Small intestine (tissue), 7 donors: ENCODE results near the gene ISYNA1. TPM values are rescaled to one million over a fixed set of nuclear protein-coding genes. Genes with fewer than 3 reads are reported as not detected.

Source experiments
- DNase-seq, 2 donors: peaks; one replicate each; pipeline versions ENCODE4 v3.0.0 to v3.0.0-alpha.2; 2013
- FAIRE-seq: peaks from 2 replicates; lab custom pipeline; 2012; peaks lifted over from hg19 to GRCh38; lab: Jason Lieb, UNC
- H3K27ac ChIP-seq, 3 donors: one replicate each; pipeline ENCODE4 v1.5.1; 2013; ENCODE audit warnings: low read length in 2 of 3, mild to moderate bottlenecking in 2 of 3, control low read depth in 1 of 3, inconsistent platforms in 1 of 3, low read depth in 1 of 3, moderate library complexity in 1 of 3
- H3K27me3 ChIP-seq, 3 donors: one replicate each; pipeline ENCODE4 v1.6.1; 2013; ENCODE audit warnings: low read length in 3 of 3, inconsistent platforms in 1 of 3; ENCODE audit not compliant: control insufficient read depth in 3 of 3, insufficient read depth in 3 of 3
- H3K36me3 ChIP-seq, 3 donors: one replicate each; pipeline ENCODE4 v1.6.1; 2013; ENCODE audit warnings: low read length in 3 of 3, inconsistent platforms in 1 of 3, low read depth in 1 of 3, mild to moderate bottlenecking in 1 of 3, moderate library complexity in 1 of 3; ENCODE audit not compliant: control insufficient read depth in 3 of 3, insufficient read depth in 2 of 3
- H3K4me1 ChIP-seq, 3 donors: one replicate each; pipeline ENCODE4 v1.6.1; 2013; ENCODE audit warnings: low read length in 2 of 3, inconsistent platforms in 1 of 3, low read depth in 1 of 3, mild to moderate bottlenecking in 1 of 3, moderate library complexity in 1 of 3; ENCODE audit not compliant: control insufficient read depth in 3 of 3, insufficient read depth in 2 of 3
- H3K4me3 ChIP-seq, 3 donors: one replicate each; pipeline ENCODE4 v1.5.1; 2013; ENCODE audit warnings: low read length in 3 of 3, control low read depth in 1 of 3, inconsistent platforms in 1 of 3, low read depth in 1 of 3, mild to moderate bottlenecking in 1 of 3, moderate library complexity in 1 of 3
- H3K9me3 ChIP-seq, 2 donors: one replicate each; pipeline ENCODE4 v1.6.1; 2013; ENCODE audit warnings: low read depth in 1 of 2, low read length in 1 of 2; ENCODE audit not compliant: control insufficient read depth in 2 of 2, insufficient read depth in 1 of 2
- WGBS, 3 donors: extraction: QIAGEN DNeasy Blood & Tissue Kit; methylation state at CpG; one replicate each; pipeline ENCODE4 v1.1.7; 2013; 5-methylcytosine and 5-hydroxymethylcytosine counted together
- polyA plus RNA-seq, 4 donors: library from polyadenylated mRNA; stranded (reverse) in 3 of 4; unstranded in 1 of 4; fragments of 200-250 nt in 3 of 4; fragments of 120-200 nt in 1 of 4; gene quantifications; one replicate each; pipeline versions ENCODE4 v1.2.1 to v1.2.3, GENCODE V29; 2013
- donor health status: healthy with polysubstance abuse.
- donor health status: control.
- donor health status: control.
- donor health status: Bipolar disorder and iron deficiency.
- donor health status: healthy.

The ISYNA1 gene
- polyA plus RNA-seq, 4 donors, result 4.5 to 72.1 (median 9.3) TPM

DNA sequence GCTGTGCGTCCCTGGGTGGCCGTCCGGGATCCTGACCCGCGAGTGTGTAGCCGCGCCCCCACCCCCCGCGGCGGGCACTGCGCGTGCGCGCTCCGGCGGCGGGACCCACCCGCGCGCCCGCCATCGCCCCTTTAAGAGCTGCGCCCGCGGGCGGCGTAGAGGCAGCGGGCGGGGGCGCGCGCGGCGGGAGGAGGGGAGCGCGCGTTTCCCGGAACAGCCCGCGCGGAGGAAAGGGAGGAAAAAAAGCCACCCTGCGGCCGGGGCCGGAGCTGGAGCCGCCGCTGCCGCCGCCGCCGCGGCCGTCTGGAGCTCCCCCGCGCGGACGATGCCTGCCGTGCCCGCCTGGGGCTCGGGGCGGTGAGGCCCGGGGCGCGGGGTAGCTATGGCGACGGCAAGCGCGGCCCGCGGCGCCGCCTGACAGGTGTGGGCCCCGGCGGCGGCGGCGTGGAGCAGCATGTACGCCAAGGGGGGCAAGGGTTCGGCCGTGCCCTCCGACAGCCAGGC is 18.7 kb downstream of the ISYNA1 start, which contains the start of gene SSBP4:
Gene SSBP4 (plus strand): TSS at position 204 of the 504 bp plus-strand sequence. CDS start 251 bp downstream, at position 455.
- H3K4me3 ChIP-seq, result peak within 1 kb of the TSS; percentile 69 to 87 (median 81)
- H3K9me3 ChIP-seq, result no peaks in the 10 kb centered on the region
- peaks cover 0 to 34% (median 0%) of the 10 kb centered on the region in 3 donors for H3K36me3 ChIP-seq
- DNase-seq, result peak; percentile 73 to 93
- H3K4me1 ChIP-seq, result peaks cover 2 to 83% (median 7%) of the 10 kb centered on the region in 3 donors
- no peak for FAIRE-seq
- WGBS, 3 donors, result 0 to 1% (median 0%) methylated on average over 43 to 80 of the region's 80 CpGs
- peak within 1 kb of the TSS; percentile 50 to 96 (median 89) for H3K27ac ChIP-seq
- H3K27me3 ChIP-seq, result no peaks in the 10 kb centered on the region

DNA sequence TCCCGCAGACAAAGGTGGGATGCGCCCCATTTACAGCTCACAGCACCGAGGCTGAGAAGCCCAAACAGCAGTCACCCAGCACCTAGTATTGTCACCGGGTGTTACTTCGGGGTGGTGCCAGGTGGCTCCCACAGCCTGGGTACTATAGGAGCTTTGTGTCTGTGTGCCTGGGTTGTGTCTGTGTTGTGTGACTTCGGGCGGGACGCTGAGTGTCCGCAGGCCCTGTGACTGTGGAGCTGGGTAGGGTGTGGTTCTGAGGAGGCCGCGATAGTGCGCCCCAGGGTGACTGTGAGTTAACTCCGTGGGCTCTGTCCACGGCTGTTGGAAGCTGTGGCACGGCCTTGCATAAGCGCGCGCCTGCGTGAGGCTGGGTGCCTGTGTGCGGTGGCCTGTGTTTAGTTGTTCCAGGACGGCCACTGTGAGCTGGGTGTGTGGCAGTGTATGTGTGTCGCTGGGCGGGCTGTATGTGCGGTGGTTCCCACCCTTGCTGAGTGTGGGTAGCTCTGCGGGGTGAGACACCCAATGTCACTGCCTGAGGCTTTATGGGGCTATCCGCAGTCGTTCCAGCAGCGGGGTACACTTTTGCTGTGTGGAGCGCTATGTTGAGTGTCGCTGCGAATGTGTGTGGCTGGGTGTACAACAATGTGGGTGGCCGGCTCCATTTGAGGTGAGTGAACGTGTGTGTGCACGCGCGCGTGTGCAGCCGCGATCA is 19.3 kb downstream of the ISYNA1 start:
- FAIRE-seq (no peak), DNase-seq (peak in 1 of 2 donors; percentile 49)
- Histone ChIP-seq H3K9me3 (no peaks in the 10 kb centered on the region), H3K27ac (peak overlapping the region; percentile 15 to 89 (median 89)), H3K4me1 (peaks cover 2 to 78% (median 7%) of the 10 kb centered on the region in 3 donors), H3K36me3 (peaks cover 0 to 28% (median 0%) of the 10 kb centered on the region in 3 donors), H3K27me3 (no peaks in the 10 kb centered on the region), H3K4me3 (peak overlapping the region; percentile 33 to 87 (median 69))
- 4 to 13% (median 7%) methylated on average over 35 to 39 of the region's 39 CpGs for WGBS, 3 donors

DNA sequence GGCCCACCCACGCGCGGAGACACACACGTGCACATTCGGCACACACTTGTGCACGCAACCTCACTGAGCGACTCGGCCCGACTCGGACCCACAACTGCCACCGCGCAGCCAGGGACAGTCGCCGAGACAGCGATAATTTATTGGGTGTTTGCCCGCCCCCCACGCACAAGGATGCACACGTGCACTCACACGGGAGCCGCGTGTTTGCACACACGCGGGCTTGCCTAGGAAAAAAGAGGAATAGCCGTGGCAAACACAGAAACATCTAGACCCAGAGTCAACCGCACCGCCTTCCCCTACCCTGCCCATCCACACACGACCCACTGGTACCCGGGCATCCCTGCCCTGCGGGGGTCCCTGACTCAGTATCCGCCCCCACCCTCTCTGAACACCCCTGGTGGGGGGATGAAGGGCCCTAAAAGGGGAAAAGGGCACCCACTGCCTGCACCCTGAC is 19.9 kb downstream of the ISYNA1 start:
- H3K9me3 ChIP-seq, result no peaks in the 10 kb centered on the region
- H3K4me1 ChIP-seq, result peaks cover 2 to 73% (median 7%) of the 10 kb centered on the region in 3 donors
- FAIRE-seq (no peak), DNase-seq (peak in 1 of 2 donors; percentile 46)
- WGBS, 3 donors, result 4 to 10% (median 7%) methylated on average over 24 to 30 of the region's 30 CpGs
- H3K36me3 ChIP-seq, result peaks cover 0 to 23% (median 0%) of the 10 kb centered on the region in 3 donors
- peak overlapping the region; percentile 70 to 89 (median 89) for H3K27ac ChIP-seq
- no peaks in the 10 kb centered on the region for H3K27me3 ChIP-seq
- H3K4me3 ChIP-seq, result peak overlapping the region in 2 of 3 donors; percentile 33 to 42

DNA sequence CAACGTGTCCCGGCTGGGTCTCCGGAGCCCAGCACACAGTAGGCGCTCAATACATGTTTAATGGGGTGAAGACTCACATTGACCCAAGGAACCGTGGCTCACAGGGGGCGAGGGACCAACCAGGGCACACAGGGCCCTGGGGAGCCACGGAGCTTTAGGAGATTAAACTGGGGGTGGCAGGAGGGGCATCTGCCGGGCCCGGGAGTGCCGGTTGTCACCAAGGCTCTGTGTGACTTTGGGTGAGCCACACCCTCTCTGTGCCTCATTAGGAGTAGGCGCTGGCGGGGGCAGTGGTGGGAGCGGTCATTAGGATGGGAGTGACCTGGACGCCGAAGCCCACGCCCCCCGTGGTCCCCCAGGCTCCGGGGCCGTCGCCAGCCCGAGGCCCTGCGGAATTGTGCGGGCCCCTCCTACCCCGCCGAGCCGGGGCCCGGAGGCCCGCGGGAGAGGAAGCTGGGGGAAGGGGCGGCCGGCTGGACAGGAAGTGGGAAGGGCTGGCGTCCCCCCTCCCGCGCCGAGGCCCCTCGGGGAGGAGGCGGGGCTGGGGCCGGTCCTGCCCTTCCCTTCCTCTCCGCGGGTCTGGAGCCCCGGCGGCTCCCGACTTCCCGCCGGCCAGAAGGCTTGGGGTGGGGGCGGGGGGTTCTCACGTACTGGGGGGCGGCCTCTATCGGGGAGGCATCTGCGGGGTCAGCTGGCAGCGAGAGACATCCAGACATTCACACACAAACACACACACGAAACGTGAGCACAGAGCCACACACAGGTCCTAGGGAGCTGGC is 20.5 kb downstream of the ISYNA1 start:
- Histone ChIP-seq H3K36me3 (peaks cover 0 to 17% (median 0%) of the 10 kb centered on the region in 3 donors), H3K27ac (peak overlapping the region; percentile 70 to 89 (median 89)), H3K9me3 (no peaks in the 10 kb centered on the region), H3K4me1 (peaks cover 2 to 66% (median 7%) of the 10 kb centered on the region in 3 donors), H3K27me3 (no peaks in the 10 kb centered on the region), H3K4me3 (peak overlapping the region in 2 of 3 donors; percentile 33 to 42)
- WGBS, 3 donors, result 0 to 1% (median 0%) methylated on average over 32 to 52 of the region's 53 CpGs
- DNase-seq, result peak in 1 of 2 donors; percentile 83
- no peak for FAIRE-seq

DNA sequence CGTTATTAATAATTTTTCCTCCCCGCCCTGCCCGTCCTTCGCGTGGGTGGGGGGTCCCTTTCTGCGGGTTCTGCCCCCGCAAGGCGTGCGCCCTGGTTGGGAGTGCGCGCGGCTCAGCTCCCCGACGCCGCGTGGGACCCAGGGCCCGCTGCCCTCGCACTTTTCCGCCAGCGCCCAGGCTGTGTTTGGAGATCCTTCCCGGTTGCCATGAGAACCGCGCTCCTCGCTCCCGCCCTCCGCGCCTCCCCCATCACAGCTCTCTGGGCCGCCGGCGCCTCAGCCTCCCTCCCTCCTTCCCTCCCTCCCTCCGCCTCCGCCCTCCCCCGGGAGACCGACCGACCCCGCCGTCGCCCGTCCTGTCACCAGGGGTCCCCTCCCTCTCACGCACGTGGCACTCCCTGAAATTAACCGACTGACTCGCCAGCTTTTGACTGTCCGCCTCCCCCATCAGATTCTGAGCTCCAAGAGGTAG is 21.1 kb downstream of the ISYNA1 start:
- Histone ChIP-seq H3K9me3 (no peaks in the 10 kb centered on the region), H3K27ac (peak overlapping the region; percentile 70 to 89 (median 89)), H3K36me3 (peaks cover 0 to 13% (median 0%) of the 10 kb centered on the region in 3 donors), H3K27me3 (no peaks in the 10 kb centered on the region), H3K4me3 (peak overlapping the region in 2 of 3 donors; percentile 25 to 42), H3K4me1 (peaks cover 2 to 60% (median 7%) of the 10 kb centered on the region in 3 donors)
- 0 to 2% (median 1%) methylated on average over 36 to 44 of the region's 44 CpGs for WGBS, 3 donors
- DNase-seq, result peak in 1 of 2 donors; percentile 94
- no peak for FAIRE-seq

DNA sequence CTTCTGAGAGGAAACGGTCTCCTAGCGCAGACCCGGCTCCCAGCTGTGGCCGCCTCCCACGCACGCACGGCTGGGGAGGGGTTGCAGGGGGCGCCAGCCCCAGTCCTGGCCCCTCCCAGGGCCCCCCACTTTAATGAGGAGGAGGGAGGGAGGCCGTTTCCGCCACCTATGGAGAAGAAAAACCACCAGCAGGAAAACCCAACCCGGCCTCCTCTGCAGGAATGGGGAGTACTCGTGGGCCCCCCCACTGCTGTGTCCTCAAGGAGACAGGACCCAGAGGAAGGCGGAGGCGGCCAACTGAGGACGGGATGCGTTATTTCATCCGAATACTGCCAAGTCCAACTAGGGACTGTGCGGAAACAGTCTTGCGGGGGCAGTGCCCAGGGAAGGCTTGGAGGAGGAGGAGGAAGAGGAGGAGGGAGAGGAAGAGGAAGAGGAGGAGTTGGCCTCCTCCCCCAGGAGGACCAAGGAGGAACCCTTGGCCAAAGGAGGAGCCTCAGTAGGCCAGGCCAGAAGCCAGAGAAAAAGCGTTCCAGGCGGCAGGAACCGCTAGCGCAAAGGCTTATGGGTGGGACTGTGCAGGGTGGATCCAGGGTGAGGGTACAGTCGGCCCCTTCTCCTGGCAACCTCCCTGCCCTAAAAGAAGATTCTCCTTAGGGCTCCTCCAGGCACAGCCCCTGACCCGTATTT is 22.6 kb downstream of the ISYNA1 start:
- Histone ChIP-seq H3K4me3 (peak overlapping the region in 1 of 3 donors; percentile 30), H3K4me1 (peaks cover 2 to 52% (median 7%) of the 10 kb centered on the region in 3 donors), H3K9me3 (no peaks in the 10 kb centered on the region), H3K27me3 (no peaks in the 10 kb centered on the region), H3K36me3 (peaks cover 0 to 6% (median 0%) of the 10 kb centered on the region in 3 donors), H3K27ac (peak overlapping the region; percentile 56 to 89 (median 89))
- FAIRE-seq (no peak), DNase-seq (no peak)
- 27 to 38% (median 35%) methylated on average over 23 to 25 of the region's 25 CpGs for WGBS, 3 donors

DNA sequence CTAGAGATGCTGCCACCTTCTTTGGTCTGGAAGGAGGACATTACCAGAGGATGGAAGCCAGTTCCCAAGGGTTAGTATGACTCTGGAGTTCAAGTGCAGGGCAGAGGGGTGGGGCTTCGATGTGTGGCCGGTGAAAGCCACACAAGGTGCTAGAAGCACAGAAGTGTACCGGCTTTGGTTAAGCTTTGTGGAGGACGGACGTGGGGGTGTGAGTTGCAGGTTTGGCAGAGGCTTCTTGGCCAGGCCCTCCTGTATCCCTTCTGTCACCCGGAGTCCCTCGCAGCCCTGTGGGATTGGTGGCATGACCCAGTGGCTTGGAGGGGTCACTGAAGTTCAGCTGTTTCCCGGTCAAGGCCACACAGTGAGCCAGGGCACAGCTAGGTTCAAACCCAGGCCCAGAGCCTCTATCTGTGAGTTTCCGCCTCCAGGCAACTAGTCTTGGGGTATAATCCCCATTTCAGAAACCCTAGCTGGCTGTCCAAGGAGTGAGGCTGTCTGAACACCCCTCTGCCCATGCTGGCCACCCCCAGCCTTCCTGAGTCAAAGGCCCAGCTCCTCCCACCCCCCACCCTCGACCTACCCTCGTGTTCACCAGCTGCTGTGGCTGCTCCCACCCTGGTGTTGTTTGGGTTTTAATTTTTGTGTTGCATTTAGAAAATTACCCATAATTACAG is 23.3 kb downstream of the ISYNA1 start:
- no peaks in the 10 kb centered on the region for H3K27me3 ChIP-seq
- H3K9me3 ChIP-seq, result no peaks in the 10 kb centered on the region
- peak overlapping the region in 1 of 3 donors; percentile 30 for H3K4me3 ChIP-seq
- peaks cover 2 to 53% (median 7%) of the 10 kb centered on the region in 3 donors for H3K4me1 ChIP-seq
- FAIRE-seq (no peak), DNase-seq (peak in 1 of 2 donors; percentile 53)
- peak overlapping the region; percentile 51 to 89 (median 89) for H3K27ac ChIP-seq
- 20 to 38% (median 33%) methylated on average over 11 of the region's 11 CpGs for WGBS, 3 donors
- peaks cover 0 to 6% (median 0%) of the 10 kb centered on the region in 3 donors for H3K36me3 ChIP-seq
